ENCODE results near the gene PCYT1A.

The PCYT1A gene

DNA sequence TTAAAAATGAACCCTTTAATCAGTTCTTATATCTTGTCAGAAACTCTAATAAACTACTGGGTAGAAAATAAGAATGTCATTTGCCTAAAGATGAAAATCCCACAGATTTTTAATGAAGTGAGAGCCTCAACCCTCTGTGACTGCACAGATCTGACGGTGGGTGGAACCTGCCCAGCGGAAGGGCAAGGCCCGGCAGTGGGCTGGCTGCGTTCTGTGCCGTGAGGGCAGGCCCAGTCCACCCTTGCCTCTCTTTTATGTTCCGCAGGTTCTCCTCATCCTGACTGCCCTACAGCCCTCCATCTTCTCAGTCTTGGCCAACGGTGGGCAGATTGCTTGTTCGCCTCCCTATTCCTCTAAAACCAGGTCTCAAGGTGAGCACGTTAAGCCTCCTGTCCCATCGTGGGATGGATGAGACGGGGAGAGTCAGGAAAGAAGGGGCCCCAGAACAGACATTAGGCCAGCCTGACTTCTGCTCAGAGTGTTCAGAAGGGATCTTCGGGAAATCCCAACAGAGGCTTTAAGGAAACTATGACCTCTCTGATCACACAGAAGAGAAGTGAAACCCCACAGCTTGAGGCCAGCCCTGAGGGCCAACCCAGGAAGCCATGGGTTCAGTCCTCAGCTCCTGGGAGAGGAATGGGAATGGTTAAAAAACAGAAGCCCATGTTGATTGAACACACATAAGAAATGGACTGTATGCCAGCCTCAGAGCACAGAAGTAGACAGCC, 55.2 kb downstream of the PCYT1A start:
- Histone ChIP-seq H3K9me3 (no peaks in the 10 kb centered on the region), H3K4me1 (peaks cover 0 to 7% (median 0%) of the 10 kb centered on the region in 4 donors), H3K27me3 (no peaks in the 10 kb centered on the region), H3K36me3 (peaks cover 0 to 23% (median 8%) of the 10 kb centered on the region in 3 donors), H3K4me3 (no peak overlapping the region), H3K27ac (no peak overlapping the region)
- intact Hi-C loops (cut with DNase I; ENCODE audit: low total_unique reads) = no loop called here
- DNase-seq = no peak
- TF ChIP-seq, protein P1, sequence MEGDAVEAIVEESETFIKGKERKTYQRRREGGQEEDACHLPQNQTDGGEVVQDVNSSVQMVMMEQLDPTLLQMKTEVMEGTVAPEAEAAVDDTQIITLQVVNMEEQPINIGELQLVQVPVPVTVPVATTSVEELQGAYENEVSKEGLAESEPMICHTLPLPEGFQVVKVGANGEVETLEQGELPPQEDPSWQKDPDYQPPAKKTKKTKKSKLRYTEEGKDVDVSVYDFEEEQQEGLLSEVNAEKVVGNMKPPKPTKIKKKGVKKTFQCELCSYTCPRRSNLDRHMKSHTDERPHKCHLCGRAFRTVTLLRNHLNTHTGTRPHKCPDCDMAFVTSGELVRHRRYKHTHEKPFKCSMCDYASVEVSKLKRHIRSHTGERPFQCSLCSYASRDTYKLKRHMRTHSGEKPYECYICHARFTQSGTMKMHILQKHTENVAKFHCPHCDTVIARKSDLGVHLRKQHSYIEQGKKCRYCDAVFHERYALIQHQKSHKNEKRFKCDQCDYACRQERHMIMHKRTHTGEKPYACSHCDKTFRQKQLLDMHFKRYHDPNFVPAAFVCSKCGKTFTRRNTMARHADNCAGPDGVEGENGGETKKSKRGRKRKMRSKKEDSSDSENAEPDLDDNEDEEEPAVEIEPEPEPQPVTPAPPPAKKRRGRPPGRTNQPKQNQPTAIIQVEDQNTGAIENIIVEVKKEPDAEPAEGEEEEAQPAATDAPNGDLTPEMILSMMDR (IDR thresholded peaks at IDR 0.05) = no peak

DNA sequence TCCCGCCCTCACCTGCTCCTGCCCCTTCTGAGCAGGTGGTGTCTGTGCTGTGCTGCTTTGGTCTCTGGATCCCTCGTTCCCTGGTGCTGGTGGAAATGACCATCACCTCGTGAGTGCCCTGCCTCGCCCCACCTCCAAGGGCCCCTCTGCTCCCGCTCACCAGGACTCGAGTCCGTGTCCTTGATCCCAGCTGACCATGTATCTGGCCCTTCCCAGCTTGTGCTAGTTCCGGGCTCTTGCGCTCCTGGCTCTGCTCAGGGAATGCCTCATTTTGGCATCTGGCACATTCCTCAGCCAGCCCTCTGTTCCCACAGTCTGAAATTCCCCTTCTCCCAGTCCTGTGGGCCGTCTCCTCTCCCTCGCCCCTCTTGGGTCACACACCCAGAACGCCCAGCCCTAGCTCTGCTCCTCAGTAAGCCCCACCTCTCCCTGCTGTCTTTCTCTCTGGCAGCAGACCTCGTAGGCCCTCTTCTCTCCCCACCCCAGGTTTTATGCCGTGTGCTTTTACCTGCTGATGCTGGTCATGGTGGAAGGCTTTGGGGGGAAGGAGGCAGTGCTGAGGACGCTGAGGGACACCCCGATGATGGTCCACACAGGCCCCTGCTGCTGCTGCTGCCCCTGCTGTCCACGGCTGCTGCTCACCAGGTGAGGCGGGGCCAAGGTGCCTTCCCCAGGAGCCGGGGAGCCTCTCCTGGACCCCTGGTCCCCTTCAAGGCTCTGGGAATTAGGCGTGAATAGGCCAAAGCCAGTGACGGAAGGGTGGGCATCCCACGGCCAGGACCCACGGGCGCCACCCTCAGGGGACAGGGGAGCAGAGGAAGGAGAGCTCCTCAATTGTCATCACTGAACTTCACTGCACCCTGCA, 59.7 kb downstream of the PCYT1A start:
- Histone ChIP-seq H3K4me1 (peaks cover 0 to 7% (median 0%) of the 10 kb centered on the region in 4 donors), H3K36me3 (no peaks in the 10 kb centered on the region), H3K27me3 (peaks cover 0 to 4% of the 10 kb centered on the region in 2 donors), H3K27ac (no peak overlapping the region), H3K4me3 (no peak overlapping the region), H3K9me3 (no peaks in the 10 kb centered on the region)
- intact Hi-C loops (cut with DNase I; ENCODE audit: low total_unique reads) = no loop called here
- TF ChIP-seq, protein P1 (IDR thresholded peaks at IDR 0.05) = no peak
- DNase-seq = no peak

DNA sequence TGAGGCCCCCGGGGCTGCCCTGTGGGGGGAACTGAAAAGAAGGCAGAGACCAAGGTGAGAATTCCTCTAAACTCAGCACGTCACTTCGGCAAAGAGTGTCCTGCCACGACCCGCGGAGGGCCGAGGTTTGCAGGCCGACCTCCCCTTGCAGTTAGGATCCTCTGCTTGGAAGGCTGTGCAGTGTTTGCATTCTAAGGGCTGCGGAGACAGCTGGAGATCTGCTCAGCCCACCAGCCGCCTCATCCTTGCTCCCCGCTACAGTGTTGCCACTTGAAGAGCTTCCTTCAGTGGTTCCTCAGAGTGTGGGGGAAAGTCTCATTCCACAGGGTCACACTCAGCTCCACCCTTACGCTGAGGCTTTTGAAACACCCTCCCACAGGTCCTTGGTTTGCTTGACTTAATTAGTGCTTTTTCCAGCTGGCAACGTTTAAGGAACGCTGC, 60.4 kb downstream of the PCYT1A start:
- peaks cover 0 to 7% (median 0%) of the 10 kb centered on the region in 4 donors for H3K4me1 ChIP-seq
- no peaks in the 10 kb centered on the region for H3K36me3 ChIP-seq
- no peak overlapping the region for H3K4me3 ChIP-seq
- intact Hi-C loops (cut with DNase I; ENCODE audit: low total_unique reads) = no loop called here
- DNase-seq = no peak
- TF ChIP-seq, protein P1 (IDR thresholded peaks at IDR 0.05) = no peak
- H3K9me3 ChIP-seq = no peaks in the 10 kb centered on the region
- H3K27me3 ChIP-seq = peaks cover 0 to 4% of the 10 kb centered on the region in 2 donors
- no peak overlapping the region for H3K27ac ChIP-seq

DNA sequence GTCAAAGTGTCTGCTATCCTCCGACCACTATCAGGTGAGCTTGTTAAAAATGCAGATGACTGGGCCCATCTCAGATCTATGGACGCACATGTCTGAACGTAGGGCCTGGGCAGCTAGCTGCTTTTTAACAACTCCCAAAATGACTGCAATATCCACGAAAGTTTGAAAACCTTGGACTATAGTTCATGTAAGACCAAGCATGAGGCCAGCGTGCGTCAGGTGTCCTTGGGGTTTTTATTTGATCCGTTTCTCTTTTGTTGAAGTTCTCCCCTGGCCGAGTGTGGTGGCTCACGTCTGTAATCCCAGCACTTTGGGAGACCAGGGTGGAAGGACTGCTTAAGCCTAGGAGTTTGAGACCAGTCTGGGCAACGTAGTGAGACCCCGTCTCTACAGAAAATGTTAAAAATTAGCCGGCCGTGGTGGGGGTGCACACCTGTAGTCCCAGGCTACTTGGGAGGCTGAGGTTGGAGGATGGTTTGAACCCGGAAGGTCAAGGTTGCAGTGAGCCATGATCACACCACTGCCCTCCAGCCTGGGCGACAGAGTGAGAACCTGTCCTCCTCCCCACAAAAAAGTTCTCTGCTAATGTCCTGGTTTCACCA, 61.7 kb downstream of the PCYT1A start:
- intact Hi-C loops (cut with DNase I; ENCODE audit: low total_unique reads) = no loop called here
- no peak overlapping the region for H3K27ac ChIP-seq
- H3K36me3 ChIP-seq = no peaks in the 10 kb centered on the region
- no peaks in the 10 kb centered on the region for H3K9me3 ChIP-seq
- H3K27me3 ChIP-seq = peaks cover 0 to 4% of the 10 kb centered on the region in 2 donors
- peaks cover 0 to 7% (median 0%) of the 10 kb centered on the region in 4 donors for H3K4me1 ChIP-seq
- no peak for DNase-seq
- TF ChIP-seq, protein P1 (IDR thresholded peaks at IDR 0.05) = no peak
- H3K4me3 ChIP-seq = no peak overlapping the region

DNA sequence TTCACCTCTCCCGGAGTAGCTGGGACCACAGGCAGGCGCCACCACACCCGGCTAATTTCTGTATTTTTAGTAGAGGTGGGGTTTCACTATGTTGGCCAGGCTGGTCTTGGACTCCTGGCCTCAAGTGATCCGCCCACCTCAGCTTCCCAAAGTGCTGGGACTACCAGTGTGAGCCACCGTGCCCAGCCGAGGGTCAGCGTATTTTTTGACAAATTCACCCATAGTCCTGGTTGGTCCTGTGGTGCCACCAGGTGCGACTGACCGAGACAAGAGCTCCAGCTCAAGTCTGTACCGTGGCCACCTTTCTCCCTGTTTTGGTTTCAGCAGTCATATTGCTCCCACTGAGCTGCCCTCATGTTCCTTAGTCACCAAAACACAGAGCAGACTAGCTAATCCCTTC, 62.4 kb downstream of the PCYT1A start:
- no peak overlapping the region for H3K4me3 ChIP-seq
- peaks cover 0 to 4% of the 10 kb centered on the region in 2 donors for H3K27me3 ChIP-seq
- H3K9me3 ChIP-seq = no peaks in the 10 kb centered on the region
- TF ChIP-seq, protein P1 (IDR thresholded peaks at IDR 0.05) = no peak
- no peaks in the 10 kb centered on the region for H3K36me3 ChIP-seq
- peaks cover 0 to 7% (median 0%) of the 10 kb centered on the region in 4 donors for H3K4me1 ChIP-seq
- intact Hi-C loops (cut with DNase I; ENCODE audit: low total_unique reads) = no loop called here
- no peak for DNase-seq
- H3K27ac ChIP-seq = no peak overlapping the region
